Peyer's patch (tissue), 4 donors: ENCODE measurements around the gene HMGN4. TPM values are rescaled to one million over a fixed set of nuclear protein-coding genes. Genes with fewer than 3 reads are reported as not detected.

ENCODE experiments used
- DNase-seq, 3 donors: peaks; one replicate each; pipeline ENCODE4 v3.0.0-alpha.2; 2017 to 2019
- H3K27ac ChIP-seq, 4 donors: fragments of 200-600 bp; sonication (generic); one replicate each; pipeline ENCODE4 v1.5.1; 2016 to 2019
- H3K27me3 ChIP-seq, 2 donors: fragments of 200-600 bp; sonication (generic); one replicate each; pipeline ENCODE4 v1.5.1; 2019
- H3K36me3 ChIP-seq, 3 donors: fragments of 200-600 bp; sonication (generic); one replicate each; pipeline ENCODE4 v1.5.1; 2016 to 2019
- H3K4me1 ChIP-seq, 4 donors: fragments of 200-600 bp; sonication (generic); one replicate each; pipeline ENCODE4 v1.5.1; 2016 to 2019
- H3K4me3 ChIP-seq, 4 donors: fragments of 200-600 bp; sonication (generic); 1 replicate in 3 of 4; 2 replicates in 1 of 4; pipeline ENCODE4 v1.5.1; 2016 to 2019; ENCODE audit warnings: mild to moderate bottlenecking in 1 of 4
- H3K9me3 ChIP-seq, 4 donors: fragments of 200-600 bp; sonication (generic); one replicate each; pipeline ENCODE4 v1.5.1; 2016 to 2019; ENCODE audit warnings: mild to moderate bottlenecking in 1 of 4
- CTCF ChIP-seq, 6 experiments: fragments of 450-650 bp in 4 of 6; fragments of 200-600 bp in 2 of 6; sonication (generic) in 1 of 6; IDR thresholded peaks; one replicate each; pipeline ENCODE4 v1.5.1; 2017 to 2019; ENCODE audit warnings: antibody characterized with exemption in 6 of 6, mild to moderate bottlenecking in 3 of 6, moderate library complexity in 1 of 6
- POLR2A ChIP-seq, 2 donors: fragments of 450-650 bp; IDR thresholded peaks; one replicate each; pipeline ENCODE4 v1.5.1; 2017; ENCODE audit warnings: antibody characterized with exemption in 2 of 2, mild to moderate bottlenecking in 2 of 2, moderate library complexity in 2 of 2
- total RNA-seq, 4 donors: library from RNA; depleted of rRNA; stranded (reverse); fragments of >200 nt; gene quantifications; one replicate each; pipeline ENCODE4 v1.1.0, GENCODE V29; 2016

The HMGN4 gene
- total RNA-seq, 4 donors from 2014 or later: 46.1 to 74.3 (median 57.6) TPM

DNA sequence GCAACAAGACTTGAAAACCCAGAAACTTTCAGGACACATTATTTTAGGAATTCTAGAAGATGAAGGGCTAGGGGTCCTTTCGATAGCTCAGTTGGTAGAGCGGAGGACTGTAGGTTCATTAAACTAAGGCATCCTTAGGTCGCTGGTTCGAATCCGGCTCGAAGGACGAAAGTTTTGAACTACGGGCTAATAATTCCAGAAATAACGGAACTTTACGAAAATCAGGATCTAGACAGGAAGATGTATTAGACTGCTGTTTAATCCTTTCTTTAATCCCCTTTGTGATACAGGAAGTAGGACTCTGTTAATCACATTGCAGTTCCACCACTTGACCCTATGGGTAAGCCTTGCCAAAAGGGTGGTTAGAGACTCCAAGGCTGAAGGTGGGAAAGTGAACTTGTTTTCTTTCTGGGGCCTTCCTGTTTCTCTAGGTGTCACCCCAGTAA lies 37.4 kb downstream of the HMGN4 start:
- no peaks in the 10 kb centered on the region for H3K36me3 ChIP-seq
- no peaks in the 10 kb centered on the region for H3K27me3 ChIP-seq
- no peak overlapping the region for H3K27ac ChIP-seq
- DNase-seq: no peak
- TF ChIP-seq POLR2A (IDR thresholded peaks at IDR 0.05) (no peak), CTCF (IDR thresholded peaks at IDR 0.05) (no peak)
- peaks cover 0 to 5% (median 2%) of the 10 kb centered on the region in 4 donors for H3K4me1 ChIP-seq
- H3K4me3 ChIP-seq: no peak overlapping the region
- no peaks in the 10 kb centered on the region for H3K9me3 ChIP-seq

GRCh38 chr6:26576407-26576843 lies 38.3 kb downstream of the HMGN4 start:
- Histone ChIP-seq H3K4me1 (peaks cover 0 to 5% (median 2%) of the 10 kb centered on the region in 4 donors), H3K4me3 (no peak overlapping the region), H3K9me3 (no peaks in the 10 kb centered on the region), H3K27ac (no peak overlapping the region), H3K36me3 (no peaks in the 10 kb centered on the region), H3K27me3 (no peaks in the 10 kb centered on the region)
- no peak for TF ChIP-seq POLR2A (IDR thresholded peaks at IDR 0.05)
- TF ChIP-seq CTCF (IDR thresholded peaks at IDR 0.05): no peak
- no peak for DNase-seq

GRCh38 chr6:26576929-26577719 lies 39.0 kb downstream of the HMGN4 start:
- H3K4me3 ChIP-seq: peak overlapping the region in 3 of 4 donors; percentile 4 to 39 (median 27)
- H3K36me3 ChIP-seq: no peaks in the 10 kb centered on the region
- H3K27ac ChIP-seq: no peak overlapping the region
- H3K9me3 ChIP-seq: no peaks in the 10 kb centered on the region
- DNase-seq: peak in 2 of 3 donors; percentile 53 to 54
- H3K4me1 ChIP-seq: peaks cover 0 to 5% (median 1%) of the 10 kb centered on the region in 4 donors
- no peak for TF ChIP-seq POLR2A (IDR thresholded peaks at IDR 0.05)
- no peak for TF ChIP-seq CTCF (IDR thresholded peaks at IDR 0.05)
- no peaks in the 10 kb centered on the region for H3K27me3 ChIP-seq

DNA sequence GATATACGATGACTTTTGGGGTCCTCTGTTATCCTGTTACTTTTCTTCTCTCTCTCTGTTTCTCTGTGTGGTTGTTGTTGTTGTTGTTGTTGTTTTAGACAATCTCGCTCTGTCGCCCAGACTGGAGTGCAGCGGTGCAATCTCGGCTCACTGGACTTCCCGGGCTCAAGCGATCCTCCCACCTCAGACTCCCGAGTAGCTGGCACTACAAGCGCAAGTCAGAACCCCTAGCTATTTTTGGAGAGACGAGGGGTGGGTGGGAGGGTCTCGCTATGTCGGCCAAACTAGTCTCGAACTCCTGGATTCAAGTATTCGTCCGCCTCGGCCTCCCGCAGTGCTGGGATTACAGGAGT lies 39.5 kb downstream of the HMGN4 start:
- H3K4me1 ChIP-seq: peaks cover 0 to 5% (median 0%) of the 10 kb centered on the region in 4 donors
- no peak overlapping the region for H3K27ac ChIP-seq
- H3K36me3 ChIP-seq: no peaks in the 10 kb centered on the region
- DNase-seq: peak in 2 of 3 donors; percentile 24 to 43
- H3K9me3 ChIP-seq: no peaks in the 10 kb centered on the region
- H3K27me3 ChIP-seq: no peaks in the 10 kb centered on the region
- TF ChIP-seq POLR2A (IDR thresholded peaks at IDR 0.05) (no peak), CTCF (IDR thresholded peaks at IDR 0.05) (no peak)
- H3K4me3 ChIP-seq: peak overlapping the region in 2 of 4 donors; percentile 27 to 39

- TF ChIP-seq CTCF (IDR thresholded peaks at IDR 0.05) (no peak), POLR2A (IDR thresholded peaks at IDR 0.05) (no peak)
- no peak for DNase-seq
- Histone ChIP-seq H3K4me3 (no peak overlapping the region), H3K27ac (no peak overlapping the region), H3K9me3 (no peaks in the 10 kb centered on the region), H3K36me3 (no peaks in the 10 kb centered on the region), H3K27me3 (no peaks in the 10 kb centered on the region), H3K4me1 (peaks cover 0 to 5% (median 0%) of the 10 kb centered on the region in 4 donors)
Observed at GRCh38 chr6:26578279-26578678, 40.1 kb downstream of the HMGN4 start.
